A549 (cell line): ENCODE data around the gene TSTD1. TPM values are rescaled to one million over a fixed set of nuclear protein-coding genes. Genes with fewer than 3 reads are reported as not detected.

Experiments
- ATAC-seq, 2 experiments: fragments of 200-7000 bp in 1 of 2; fragments of >200 bp in 1 of 2; cut with Nextera tagmentation in 1 of 2; cut with Tn5 transposase in 1 of 2; 3 replicates each; pipeline versions ENCODE4 v1.8.0 to v1.9.1; 2018 to 2020; ENCODE audit warnings: mild to moderate bottlenecking in 1 of 2, moderate library complexity in 1 of 2
- CTCF ChIA-PET: fragments of 300-600 bp; sonication (Branson Sonifier 250); formaldehyde crosslinking; extraction: SDS; loops from one replicate; lab custom pipeline; 2021; ENCODE audit warnings: antibody characterized with exemption, inconsistent platforms; lab: Yijun Ruan, JAX
- POLR2A ChIA-PET: fragments of 350-600 bp; formaldehyde crosslinking; extraction: SDS; loops from one replicate; lab custom pipeline; 2021; ENCODE audit warnings: antibody characterized with exemption, inconsistent platforms; lab: Yijun Ruan, JAX
- DNase-seq, 2 experiments: peaks; one replicate each; pipeline versions ENCODE4 v3.0.0 to v3.0.0-alpha.2; 2011 to 2016; ENCODE audit warnings: low read depth in 1 of 2, low spot score in 1 of 2
- FAIRE-seq: peaks from 2 replicates; lab custom pipeline; 2011; peaks lifted over from hg19 to GRCh38; lab: Jason Lieb, UNC
- H3K27ac ChIP-seq, 2 experiments: fragments of >200 bp; sonication (Bioruptor Twin); formaldehyde crosslinking; 3 replicates each; pipeline ENCODE4 v1.5.1; 2016 to 2017
- H3K4me1 ChIP-seq: fragments of >200 bp; sonication (Bioruptor Twin); formaldehyde crosslinking; 3 replicates; pipeline ENCODE4 v1.6.1; 2016
- H3K4me2 ChIP-seq: fragments of >200 bp; sonication (Bioruptor Twin); formaldehyde crosslinking; 3 replicates; pipeline ENCODE4 v1.6.1; 2016
- H3K4me3 ChIP-seq: fragments of >200 bp; sonication (Bioruptor Twin); formaldehyde crosslinking; 3 replicates; pipeline ENCODE4 v1.5.1; 2016
- H3K9me3 ChIP-seq: fragments of >200 bp; sonication (Bioruptor Twin); formaldehyde crosslinking; 3 replicates; pipeline ENCODE4 v1.6.1; 2016
- CBX2 ChIP-seq: fragments of 200-600 bp; sonication (generic); IDR thresholded peaks from 2 replicates; pipeline ENCODE4 v1.6.1; 2016; ENCODE audit warnings: low read depth, mild to moderate bottlenecking, borderline replicate concordance
- CHD4 ChIP-seq: fragments of 200-600 bp; sonication (generic); IDR thresholded peaks from 2 replicates; pipeline ENCODE4 v1.6.1; 2016; ENCODE audit warnings: antibody characterized with exemption, mild to moderate bottlenecking, borderline replicate concordance
- FOSL2 ChIP-seq, 2 experiments: fragments of 450-650 bp in 1 of 2; fragments of >200 bp in 1 of 2; sonication (Bioruptor Twin) in 1 of 2; formaldehyde crosslinking; IDR thresholded peaks; 2 replicates each; pipeline versions ENCODE4 v1.5.0 to v1.6.1; 2016 to 2020; ENCODE audit warnings: mild to moderate bottlenecking in 1 of 2, moderate library complexity in 1 of 2
- JUN ChIP-seq, 2 experiments: fragments of >200 bp; sonication (Bioruptor Twin); formaldehyde crosslinking; IDR thresholded peaks; 2 replicates in 1 of 2; 3 replicates in 1 of 2; pipeline ENCODE4 v1.6.1; 2016 to 2017
- JUNB ChIP-seq: fragments of >200 bp; sonication (Bioruptor Twin); formaldehyde crosslinking; IDR thresholded peaks from 2 replicates; pipeline ENCODE4 v1.6.1; 2016
- KDM1A ChIP-seq: fragments of 200-600 bp; sonication (generic); IDR thresholded peaks from 2 replicates; pipeline ENCODE4 v1.6.1; 2016; ENCODE audit warnings: low read depth, mild to moderate bottlenecking
- MAFK ChIP-seq: fragments of 450-650 bp; IDR thresholded peaks from 2 replicates; pipeline ENCODE4 v1.6.1; 2014; ENCODE audit not compliant: partially characterized antibody
- MAZ ChIP-seq: fragments of 150-350 bp; IDR thresholded peaks from 2 replicates; pipeline ENCODE4 v1.6.1; 2014; ENCODE audit warnings: antibody characterized with exemption, low read depth, low read length, borderline replicate concordance
- NFE2L2 ChIP-seq: fragments of 150-350 bp; conservative IDR thresholded peaks from 2 replicates; pipeline ENCODE4 v1.6.1; 2014; ENCODE audit warnings: low read length
- RCOR1 ChIP-seq: fragments of 150-350 bp; IDR thresholded peaks from 2 replicates; pipeline ENCODE4 v1.6.1; 2014; ENCODE audit warnings: antibody characterized with exemption, low read length, low read depth
- SMC3 ChIP-seq: fragments of >200 bp; sonication (Bioruptor Twin); formaldehyde crosslinking; IDR thresholded peaks from 3 replicates; pipeline ENCODE4 v1.6.1; 2018; ENCODE audit warnings: inconsistent platforms
- ZNF302 ChIP-seq: fragments of 250-450 bp; sonication (Bioruptor Pico); IDR thresholded peaks from 2 replicates; pipeline ENCODE4 v1.9.0; 2021; ENCODE audit warnings: inconsistent platforms, mild to moderate bottlenecking, moderate library complexity
- WGBS: methylation state at CpG from one replicate; pipeline ENCODE4 v1.1.6; 2017; ENCODE audit errors: missing lambda C conversion rate; 5-methylcytosine and 5-hydroxymethylcytosine counted together
- polyA minus RNA-seq: library from RNA; depleted of rRNA, polyadenylated mRNA; stranded (reverse); fragments of >200 nt; gene quantifications from 2 replicates; pipeline ENCODE4 v1.2.3, GENCODE V29; 2011; rRNA and poly(A)+ RNA removed
- polyA plus RNA-seq, 4 experiments: library from polyadenylated mRNA; depleted of rRNA in 3 of 4; stranded (reverse); fragments of >200 nt; fragmentation: RNase III in 1 of 4; extraction: RNeasy Plus Mini Kit Qiagen cat#74134 plus additional on column Dnase treatment in 1 of 4; gene quantifications; 2 replicates in 3 of 4; 3 replicates in 1 of 4; pipeline ENCODE4 v1.2.3, GENCODE V29; 2011 to 2017
- TF ChIP-seq, protein P1 (sequence below): IDR thresholded peaks from 2 replicates; pipeline ENCODE4 v1.6.1; 2012; ENCODE audit warnings: low read depth, borderline replicate concordance
- TF ChIP-seq, protein P2 (sequence below): IDR thresholded peaks from 2 replicates; pipeline ENCODE4 v1.6.1; 2012
- TF ChIP-seq, protein P3 (sequence below): fragments of >200 bp; sonication (Bioruptor Twin); formaldehyde crosslinking; IDR thresholded peaks from 2 replicates; pipeline ENCODE4 v1.6.1; 2016
- TF ChIP-seq, protein P4 (sequence below): fragments of 150-350 bp; IDR thresholded peaks from 2 replicates; pipeline ENCODE4 v1.6.1; 2014; ENCODE audit warnings: low read depth, mild to moderate bottlenecking, low read length
- TF ChIP-seq, protein P5 (sequence below): fragments of 200-600 bp; sonication (generic); IDR thresholded peaks from 2 replicates; pipeline ENCODE4 v1.6.1; 2016; ENCODE audit warnings: antibody characterized with exemption, mild to moderate bottlenecking, moderate library complexity
- TF ChIP-seq, protein P6 (sequence below): fragments of 450-650 bp; IDR thresholded peaks from 2 replicates; pipeline ENCODE4 v1.6.1; 2014; ENCODE audit warnings: antibody characterized with exemption

Gene TSTD1, protein sequence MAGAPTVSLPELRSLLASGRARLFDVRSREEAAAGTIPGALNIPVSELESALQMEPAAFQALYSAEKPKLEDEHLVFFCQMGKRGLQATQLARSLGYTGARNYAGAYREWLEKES
- polyA plus RNA-seq (2011; rRNA removed) (not detected in 2 replicates), polyA plus RNA-seq (2017; fragmentation: RNase III; extraction: RNeasy Plus Mini Kit Qiagen cat#74134 plus additional on column Dnase treatment) (0.17 to 0.21 TPM (median 0.20 TPM) in 3 replicates), polyA minus RNA-seq (1.2 TPM in 1 of 2 replicates, not detected in the other)
- polyA plus RNA-seq (2012; cell fraction: cytosol; rRNA removed) = 0.09 and 0.15 TPM in 2 replicates
- polyA plus RNA-seq (2012; cell fraction: nucleus; rRNA removed) = 0.65 and 2.0 TPM in 2 replicates

DNA sequence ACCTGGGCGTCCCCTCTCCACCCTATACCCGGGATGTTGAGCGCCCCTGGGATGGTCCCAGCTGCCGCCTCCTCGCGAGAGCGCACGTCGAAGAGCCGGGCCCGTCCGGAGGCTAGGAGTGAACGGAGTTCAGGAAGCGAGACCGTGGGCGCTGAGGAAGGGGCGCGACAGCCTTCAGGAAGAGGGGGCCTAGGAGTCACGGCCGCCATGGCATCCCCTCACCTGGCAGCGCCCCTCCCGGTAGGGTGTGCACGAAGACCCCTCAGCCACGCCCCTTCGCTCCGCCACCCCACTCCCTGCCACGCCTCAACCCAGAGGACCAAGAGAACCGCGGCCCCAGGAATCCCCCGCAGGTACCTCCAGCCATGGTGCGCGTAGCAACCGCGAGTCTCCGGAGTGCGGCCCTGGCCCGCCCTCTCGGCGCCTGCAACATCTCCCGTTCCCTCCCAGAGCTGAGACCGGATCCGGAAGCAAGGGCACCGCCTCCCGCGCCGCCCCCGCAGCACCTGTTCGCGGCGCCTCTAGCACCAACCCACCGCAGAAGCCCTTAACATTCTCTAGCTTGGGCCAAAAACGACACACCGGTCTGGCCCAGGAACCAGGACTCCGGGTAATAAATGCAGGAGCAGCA lies at the start of gene TSTD1:
Gene TSTD1 (minus strand): TSS at position 442 of the 631 bp plus-strand sequence. CDS start 75 bp downstream, at position 367.
- no peak for DNase-seq
- WGBS = 95% methylated on average over 48 of the region's 54 CpGs
- TF ChIP-seq ZNF302 (CRISPR knock-in tag) (no peak), CHD4 (no peak), KDM1A (no peak), MAZ (no peak), CBX2 (no peak), FOSL2 (IDR thresholded peaks at IDR 0.05) (no peak), FOSL2 (CRISPR knock-in tag; IDR thresholded peaks at IDR 0.05) (no peak), MAFK (no peak), NFE2L2 (no peak), SMC3 (no peak), RCOR1 (no peak), JUNB (no peak), JUN (IDR thresholded peaks at IDR 0.05) (no peak)
- TF ChIP-seq, protein P1, sequence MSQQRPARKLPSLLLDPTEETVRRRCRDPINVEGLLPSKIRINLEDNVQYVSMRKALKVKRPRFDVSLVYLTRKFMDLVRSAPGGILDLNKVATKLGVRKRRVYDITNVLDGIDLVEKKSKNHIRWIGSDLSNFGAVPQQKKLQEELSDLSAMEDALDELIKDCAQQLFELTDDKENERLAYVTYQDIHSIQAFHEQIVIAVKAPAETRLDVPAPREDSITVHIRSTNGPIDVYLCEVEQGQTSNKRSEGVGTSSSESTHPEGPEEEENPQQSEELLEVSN = no peak
- TF ChIP-seq, protein P2, sequence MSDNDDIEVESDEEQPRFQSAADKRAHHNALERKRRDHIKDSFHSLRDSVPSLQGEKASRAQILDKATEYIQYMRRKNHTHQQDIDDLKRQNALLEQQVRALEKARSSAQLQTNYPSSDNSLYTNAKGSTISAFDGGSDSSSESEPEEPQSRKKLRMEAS = no peak
- TF ChIP-seq, protein P3, sequence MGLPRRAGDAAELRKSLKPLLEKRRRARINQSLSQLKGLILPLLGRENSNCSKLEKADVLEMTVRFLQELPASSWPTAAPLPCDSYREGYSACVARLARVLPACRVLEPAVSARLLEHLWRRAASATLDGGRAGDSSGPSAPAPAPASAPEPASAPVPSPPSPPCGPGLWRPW = no peak
- TF ChIP-seq, protein P4, sequence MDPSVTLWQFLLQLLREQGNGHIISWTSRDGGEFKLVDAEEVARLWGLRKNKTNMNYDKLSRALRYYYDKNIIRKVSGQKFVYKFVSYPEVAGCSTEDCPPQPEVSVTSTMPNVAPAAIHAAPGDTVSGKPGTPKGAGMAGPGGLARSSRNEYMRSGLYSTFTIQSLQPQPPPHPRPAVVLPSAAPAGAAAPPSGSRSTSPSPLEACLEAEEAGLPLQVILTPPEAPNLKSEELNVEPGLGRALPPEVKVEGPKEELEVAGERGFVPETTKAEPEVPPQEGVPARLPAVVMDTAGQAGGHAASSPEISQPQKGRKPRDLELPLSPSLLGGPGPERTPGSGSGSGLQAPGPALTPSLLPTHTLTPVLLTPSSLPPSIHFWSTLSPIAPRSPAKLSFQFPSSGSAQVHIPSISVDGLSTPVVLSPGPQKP = no peak
- TF ChIP-seq, protein P5, sequence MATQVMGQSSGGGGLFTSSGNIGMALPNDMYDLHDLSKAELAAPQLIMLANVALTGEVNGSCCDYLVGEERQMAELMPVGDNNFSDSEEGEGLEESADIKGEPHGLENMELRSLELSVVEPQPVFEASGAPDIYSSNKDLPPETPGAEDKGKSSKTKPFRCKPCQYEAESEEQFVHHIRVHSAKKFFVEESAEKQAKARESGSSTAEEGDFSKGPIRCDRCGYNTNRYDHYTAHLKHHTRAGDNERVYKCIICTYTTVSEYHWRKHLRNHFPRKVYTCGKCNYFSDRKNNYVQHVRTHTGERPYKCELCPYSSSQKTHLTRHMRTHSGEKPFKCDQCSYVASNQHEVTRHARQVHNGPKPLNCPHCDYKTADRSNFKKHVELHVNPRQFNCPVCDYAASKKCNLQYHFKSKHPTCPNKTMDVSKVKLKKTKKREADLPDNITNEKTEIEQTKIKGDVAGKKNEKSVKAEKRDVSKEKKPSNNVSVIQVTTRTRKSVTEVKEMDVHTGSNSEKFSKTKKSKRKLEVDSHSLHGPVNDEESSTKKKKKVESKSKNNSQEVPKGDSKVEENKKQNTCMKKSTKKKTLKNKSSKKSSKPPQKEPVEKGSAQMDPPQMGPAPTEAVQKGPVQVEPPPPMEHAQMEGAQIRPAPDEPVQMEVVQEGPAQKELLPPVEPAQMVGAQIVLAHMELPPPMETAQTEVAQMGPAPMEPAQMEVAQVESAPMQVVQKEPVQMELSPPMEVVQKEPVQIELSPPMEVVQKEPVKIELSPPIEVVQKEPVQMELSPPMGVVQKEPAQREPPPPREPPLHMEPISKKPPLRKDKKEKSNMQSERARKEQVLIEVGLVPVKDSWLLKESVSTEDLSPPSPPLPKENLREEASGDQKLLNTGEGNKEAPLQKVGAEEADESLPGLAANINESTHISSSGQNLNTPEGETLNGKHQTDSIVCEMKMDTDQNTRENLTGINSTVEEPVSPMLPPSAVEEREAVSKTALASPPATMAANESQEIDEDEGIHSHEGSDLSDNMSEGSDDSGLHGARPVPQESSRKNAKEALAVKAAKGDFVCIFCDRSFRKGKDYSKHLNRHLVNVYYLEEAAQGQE = no peak
- TF ChIP-seq, protein P6, sequence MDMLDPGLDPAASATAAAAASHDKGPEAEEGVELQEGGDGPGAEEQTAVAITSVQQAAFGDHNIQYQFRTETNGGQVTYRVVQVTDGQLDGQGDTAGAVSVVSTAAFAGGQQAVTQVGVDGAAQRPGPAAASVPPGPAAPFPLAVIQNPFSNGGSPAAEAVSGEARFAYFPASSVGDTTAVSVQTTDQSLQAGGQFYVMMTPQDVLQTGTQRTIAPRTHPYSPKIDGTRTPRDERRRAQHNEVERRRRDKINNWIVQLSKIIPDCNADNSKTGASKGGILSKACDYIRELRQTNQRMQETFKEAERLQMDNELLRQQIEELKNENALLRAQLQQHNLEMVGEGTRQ = no peak
- TF ChIP-seq, all 56 proteins: peak for 0
- Histone ChIP-seq H3K9me3 (no peaks in the 10 kb centered on the region), H3K4me3 (no peak within 1 kb of the TSS), H3K27ac (no peak within 1 kb of the TSS), H3K4me1 (no peaks in the 10 kb centered on the region), H3K4me2 (no peak within 1 kb of the TSS)
- ATAC-seq = no peak
- ChIA-PET POLR2A (interaction anchor here (0.8 to 1.3 kb wide), 2 partner anchors 17 to 41 kb away, joined by 5 to 10 read pairs; partner anchors contain the start of gene F11R), CTCF (interaction anchor here (0.7 to 1.7 kb wide), 4 partner anchors 33 to 51 kb away, joined by 3 to 7 read pairs (median 3); no protein-coding TSS in a partner anchor)
- no peak for FAIRE-seq
